Adrenal gland (tissue), 5 donors: Measurements from ENCODE around the gene MARCHF6.

ENCODE experiments used
- CTCF ChIP-seq, 6 experiments: fragments of 450-650 bp in 4 of 6; fragments of 200-600 bp in 2 of 6; sonication (generic) in 1 of 6; IDR thresholded peaks; 1 replicate in 5 of 6; 2 replicates in 1 of 6; pipeline versions ENCODE4 v1.5.1 to v1.8.0; 2016 to 2021; ENCODE audit warnings: antibody characterized with exemption in 6 of 6, mild to moderate bottlenecking in 2 of 6, moderate library complexity in 1 of 6
- POLR2A ChIP-seq, 2 donors: fragments of 450-650 bp; IDR thresholded peaks; one replicate each; pipeline ENCODE4 v1.6.1; 2017; ENCODE audit warnings: antibody characterized with exemption in 2 of 2, mild to moderate bottlenecking in 2 of 2, moderate library complexity in 1 of 2
- donor health status: DM: no; HTN: no; CAD: no.

- no peak for TF ChIP-seq POLR2A (IDR thresholded peaks at IDR 0.05)
- no peak for TF ChIP-seq CTCF (IDR thresholded peaks at IDR 0.05)
Measured at GRCh38 chr5:10343486-10343885, 10.0 kb upstream of the MARCHF6 start.
